Breast epithelium (tissue), 3 donors: ENCODE data around the gene RAB6A.

Source experiments
- POLR2A ChIP-seq: fragments of 450-650 bp; IDR thresholded peaks from one replicate; pipeline ENCODE4 v1.6.1; 2016; ENCODE audit warnings: antibody characterized with exemption, mild to moderate bottlenecking, moderate library complexity
- POLR2AphosphoS5 ChIP-seq, 3 donors: sonication (generic); formaldehyde crosslinking; IDR thresholded peaks; one replicate each; pipeline ENCODE4 v1.6.1; 2017; ENCODE audit warnings: antibody characterized with exemption in 3 of 3
- TF ChIP-seq, protein P1 (sequence below), 3 donors: fragments of 450-650 bp; IDR thresholded peaks; one replicate each; pipeline ENCODE4 v1.5.1; 2016 to 2017; ENCODE audit warnings: antibody characterized with exemption in 3 of 3, mild to moderate bottlenecking in 3 of 3, moderate library complexity in 3 of 3

DNA sequence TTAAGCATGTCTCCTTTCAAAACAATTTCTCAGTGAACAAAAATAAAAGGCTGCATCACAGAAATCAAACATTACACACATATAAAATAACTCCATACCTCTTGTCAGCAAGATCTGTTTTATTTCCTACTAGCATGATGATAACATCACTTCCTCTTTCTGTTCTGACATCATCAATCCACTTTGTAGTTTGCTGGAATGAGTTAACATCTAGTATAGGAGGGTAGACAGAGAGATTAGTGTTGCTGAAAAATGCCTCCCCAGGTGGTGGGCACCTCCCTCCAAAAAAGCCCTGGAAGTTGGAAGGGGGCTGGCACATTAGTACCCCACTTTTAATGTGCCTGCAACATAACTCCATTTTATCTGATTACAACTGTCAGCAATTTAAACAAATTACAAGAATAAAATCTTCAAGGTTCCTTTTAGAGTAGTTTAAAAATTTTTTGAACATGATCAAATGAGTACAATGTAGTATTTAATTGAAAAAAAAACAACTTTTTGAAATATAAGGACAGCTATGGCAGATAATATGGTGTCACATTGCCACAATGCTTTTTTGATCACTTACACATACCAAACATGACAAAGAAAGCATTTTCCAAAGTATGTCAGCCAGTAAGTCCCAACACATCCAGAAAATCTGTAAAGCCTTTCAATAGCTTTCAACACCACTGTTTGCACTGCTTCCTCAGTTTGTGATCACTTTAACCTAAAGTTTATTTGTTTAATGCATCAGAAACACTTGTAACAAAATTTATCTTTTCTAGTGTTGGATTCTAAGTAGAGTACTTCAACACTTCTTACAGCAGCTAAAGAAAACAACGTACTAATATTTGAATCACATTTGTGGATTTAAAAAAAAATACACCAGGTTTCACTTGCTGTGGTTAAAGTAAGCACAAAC is 44.5 kb downstream of the RAB6A start:
- TF ChIP-seq POLR2A (no peak), POLR2AphosphoS5 (IDR thresholded peaks at IDR 0.05) (no peak)
- TF ChIP-seq, protein P1, sequence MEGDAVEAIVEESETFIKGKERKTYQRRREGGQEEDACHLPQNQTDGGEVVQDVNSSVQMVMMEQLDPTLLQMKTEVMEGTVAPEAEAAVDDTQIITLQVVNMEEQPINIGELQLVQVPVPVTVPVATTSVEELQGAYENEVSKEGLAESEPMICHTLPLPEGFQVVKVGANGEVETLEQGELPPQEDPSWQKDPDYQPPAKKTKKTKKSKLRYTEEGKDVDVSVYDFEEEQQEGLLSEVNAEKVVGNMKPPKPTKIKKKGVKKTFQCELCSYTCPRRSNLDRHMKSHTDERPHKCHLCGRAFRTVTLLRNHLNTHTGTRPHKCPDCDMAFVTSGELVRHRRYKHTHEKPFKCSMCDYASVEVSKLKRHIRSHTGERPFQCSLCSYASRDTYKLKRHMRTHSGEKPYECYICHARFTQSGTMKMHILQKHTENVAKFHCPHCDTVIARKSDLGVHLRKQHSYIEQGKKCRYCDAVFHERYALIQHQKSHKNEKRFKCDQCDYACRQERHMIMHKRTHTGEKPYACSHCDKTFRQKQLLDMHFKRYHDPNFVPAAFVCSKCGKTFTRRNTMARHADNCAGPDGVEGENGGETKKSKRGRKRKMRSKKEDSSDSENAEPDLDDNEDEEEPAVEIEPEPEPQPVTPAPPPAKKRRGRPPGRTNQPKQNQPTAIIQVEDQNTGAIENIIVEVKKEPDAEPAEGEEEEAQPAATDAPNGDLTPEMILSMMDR (IDR thresholded peaks at IDR 0.05): no peak
